ENCODE results near the gene GALNT10.

The GALNT10 gene

GRCh38 chr5:154444556-154445421 is 254.3 kb downstream of the GALNT10 start:
- DNase-seq (ENCODE audit: low read depth): no peak
- H3K4me3 ChIP-seq (replicated peaks; ENCODE audit: low read depth, low read length): peak overlapping the region; percentile 98
- no peak for TF ChIP-seq CTCF (IDR thresholded peaks at IDR 0.05; ENCODE audit: low read length, missing control alignments)

GRCh38 chr5:154445422-154446194 is 255.1 kb downstream of the GALNT10 start, which contains the start of gene SAP30L:
Gene SAP30L (plus strand): TSS chr5:154445997. CDS start chr5:154446605, 608 bp downstream.
- H3K4me3 ChIP-seq (replicated peaks; ENCODE audit: low read depth, low read length): peak within 1 kb of the TSS; percentile 98
- TF ChIP-seq CTCF (IDR thresholded peaks at IDR 0.05; ENCODE audit: low read length, missing control alignments): no peak
- DNase-seq (ENCODE audit: low read depth): peak; percentile 92

GRCh38 chr5:154446195-154447088 is 255.9 kb downstream of the GALNT10 start:
- DNase-seq (ENCODE audit: low read depth): peak; percentile 61
- no peak for TF ChIP-seq CTCF (IDR thresholded peaks at IDR 0.05; ENCODE audit: low read length, missing control alignments)
- H3K4me3 ChIP-seq (replicated peaks; ENCODE audit: low read depth, low read length): peak overlapping the region; percentile 98

- H3K4me3 ChIP-seq (replicated peaks; ENCODE audit: low read depth, low read length): peak overlapping the region; percentile 98
- no peak for TF ChIP-seq CTCF (IDR thresholded peaks at IDR 0.05; ENCODE audit: low read length, missing control alignments)
- no peak for DNase-seq (ENCODE audit: low read depth)
Observed at GRCh38 chr5:154447089-154447725, 256.7 kb downstream of the GALNT10 start.

- TF ChIP-seq CTCF (IDR thresholded peaks at IDR 0.05; ENCODE audit: low read length, missing control alignments): no peak
- no peak overlapping the region for H3K4me3 ChIP-seq (replicated peaks; ENCODE audit: low read depth, low read length)
- DNase-seq (ENCODE audit: low read depth): no peak
Observed at GRCh38 chr5:154449786-154450185, 259.3 kb downstream of the GALNT10 start.

- no peak overlapping the region for H3K4me3 ChIP-seq (replicated peaks; ENCODE audit: low read depth, low read length)
- no peak for DNase-seq (ENCODE audit: low read depth)
- TF ChIP-seq CTCF (IDR thresholded peaks at IDR 0.05; ENCODE audit: low read length, missing control alignments): no peak
Observed at GRCh38 chr5:154451957-154452356, 261.4 kb downstream of the GALNT10 start.

Measured in fibroblast of pulmonary artery (primary cell).